GM18520 (cell line): ENCODE measurements around the gene DDX39A.
"Not testable (repeated sequence)": the region's sequence is repeated elsewhere in the genome, so short reads cannot be mapped to it uniquely, and the experiment has no call there.

Source experiments
- ATAC-seq: cut with Tn5 transposase; IDR thresholded peaks from one replicate; pipeline ENCODE4 v1.9.1; 2021; ENCODE audit not compliant: unreplicated experiment

DDX39A gene

DNA sequence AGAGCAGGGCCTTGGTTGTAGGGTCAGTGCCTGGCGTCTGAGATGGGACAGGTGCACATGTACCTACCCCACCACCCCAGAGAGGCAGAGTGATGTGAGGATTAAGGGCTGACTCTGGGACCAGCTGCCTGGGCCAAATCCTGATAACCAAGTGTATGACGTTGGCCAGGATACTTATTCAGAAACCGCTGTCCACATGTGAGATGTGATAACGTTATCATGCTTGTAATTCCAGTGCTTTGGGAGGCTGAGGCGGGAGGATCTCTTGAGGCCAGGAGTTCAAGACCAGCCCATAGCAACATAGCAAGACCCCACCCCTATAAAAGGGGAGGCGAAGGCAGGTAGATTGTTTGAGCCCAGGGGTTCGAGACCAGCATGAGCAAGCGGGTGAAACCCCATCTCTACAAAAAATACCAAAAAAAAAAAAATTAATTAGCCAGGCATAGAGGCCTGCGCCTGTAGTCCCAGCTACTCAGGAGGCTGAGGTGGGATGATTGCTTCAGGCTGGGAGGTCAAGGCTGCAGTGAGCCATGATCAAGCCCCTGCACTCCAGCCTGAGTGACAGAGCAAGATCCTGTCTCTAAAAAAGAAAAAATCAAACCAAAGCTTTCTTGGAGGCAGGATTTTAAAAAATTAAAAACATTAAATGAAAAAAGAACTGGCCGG lies 27.9 kb downstream of the DDX39A start:
- ATAC-seq: no peak

DNA sequence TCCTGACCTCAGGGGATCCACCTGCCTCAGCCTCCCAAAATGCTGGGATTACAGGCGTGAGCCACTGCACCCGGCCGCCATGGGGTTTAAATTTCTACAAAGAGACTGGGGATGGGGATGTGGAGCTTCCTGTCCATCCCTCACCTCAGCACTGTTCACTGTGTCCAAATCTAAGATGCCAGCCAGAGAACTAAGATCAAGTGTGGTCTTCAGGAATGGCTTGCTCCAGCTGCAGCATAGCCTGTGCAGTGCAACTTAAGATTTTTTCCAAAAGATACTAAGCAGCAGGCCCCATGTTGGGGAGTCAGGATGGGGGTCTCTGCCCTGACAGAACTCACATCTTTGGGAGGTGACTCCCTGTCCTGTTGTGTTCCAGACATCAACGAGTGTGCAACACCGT lies 28.6 kb downstream of the DDX39A start:
- ATAC-seq: no peak

DNA sequence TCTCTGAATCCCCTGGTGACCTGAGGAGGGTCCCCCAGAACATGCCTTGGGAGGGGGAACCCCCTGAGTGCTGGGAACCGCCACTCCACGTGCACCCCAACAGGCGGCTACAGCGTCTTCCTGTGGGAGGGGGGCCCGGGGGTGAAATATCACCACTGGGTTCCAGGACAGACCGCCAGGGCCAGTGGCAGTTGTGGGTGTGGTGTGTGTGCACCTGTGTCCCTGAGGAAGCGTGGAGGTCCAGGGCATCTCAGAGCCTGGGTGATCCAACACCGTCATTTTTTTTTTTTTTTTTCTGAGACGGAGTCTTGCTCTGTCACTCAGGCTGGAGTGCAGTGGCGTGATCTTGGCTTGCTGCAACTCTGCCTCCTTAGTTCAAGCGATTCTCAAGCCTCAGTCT lies 33.6 kb downstream of the DDX39A start:
- no peak for ATAC-seq

DNA sequence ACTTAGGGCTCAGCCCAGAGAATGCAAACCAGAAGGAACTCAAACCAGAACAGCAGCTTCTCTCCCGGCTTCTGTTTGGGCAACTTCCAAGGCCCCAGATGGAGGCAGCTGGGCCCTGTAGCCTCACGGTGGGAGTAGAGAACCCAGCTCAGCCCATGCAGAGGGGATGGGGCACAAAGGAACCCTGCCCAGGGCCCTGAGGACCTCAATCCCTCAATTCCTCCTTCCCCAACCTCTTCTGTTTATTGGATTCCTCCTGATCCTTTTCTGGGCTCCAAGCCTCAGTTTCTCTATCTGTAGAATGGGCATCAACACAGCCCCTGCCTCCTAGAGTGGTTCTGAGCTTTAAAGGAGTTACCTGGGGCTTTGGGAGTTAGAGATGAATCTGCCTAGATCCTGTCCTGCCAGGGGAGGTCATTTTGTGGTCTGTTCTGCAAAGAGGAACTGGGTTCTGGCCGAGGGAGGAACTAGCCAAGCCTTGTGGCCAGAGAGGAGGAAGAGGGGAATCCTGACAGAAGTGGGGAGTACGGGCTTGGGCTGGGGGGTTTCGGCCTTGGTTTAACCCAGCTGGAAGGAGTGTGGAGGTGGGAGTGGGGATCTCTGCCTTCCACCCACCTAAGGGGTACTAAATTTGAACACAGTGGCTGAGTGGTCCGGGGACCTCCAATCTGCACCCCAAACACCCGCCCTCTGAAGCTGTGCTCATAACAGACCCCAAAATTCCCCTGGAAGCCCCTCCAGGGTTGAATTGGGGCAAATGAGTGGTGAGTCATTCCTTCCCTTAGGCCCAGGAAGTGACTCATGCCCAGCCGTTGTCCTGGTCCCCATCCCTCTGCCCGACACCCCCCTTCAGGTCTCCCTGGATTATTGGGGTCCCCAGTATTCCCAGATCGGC lies 35.2 kb downstream of the DDX39A start:
- ATAC-seq: no peak

DNA sequence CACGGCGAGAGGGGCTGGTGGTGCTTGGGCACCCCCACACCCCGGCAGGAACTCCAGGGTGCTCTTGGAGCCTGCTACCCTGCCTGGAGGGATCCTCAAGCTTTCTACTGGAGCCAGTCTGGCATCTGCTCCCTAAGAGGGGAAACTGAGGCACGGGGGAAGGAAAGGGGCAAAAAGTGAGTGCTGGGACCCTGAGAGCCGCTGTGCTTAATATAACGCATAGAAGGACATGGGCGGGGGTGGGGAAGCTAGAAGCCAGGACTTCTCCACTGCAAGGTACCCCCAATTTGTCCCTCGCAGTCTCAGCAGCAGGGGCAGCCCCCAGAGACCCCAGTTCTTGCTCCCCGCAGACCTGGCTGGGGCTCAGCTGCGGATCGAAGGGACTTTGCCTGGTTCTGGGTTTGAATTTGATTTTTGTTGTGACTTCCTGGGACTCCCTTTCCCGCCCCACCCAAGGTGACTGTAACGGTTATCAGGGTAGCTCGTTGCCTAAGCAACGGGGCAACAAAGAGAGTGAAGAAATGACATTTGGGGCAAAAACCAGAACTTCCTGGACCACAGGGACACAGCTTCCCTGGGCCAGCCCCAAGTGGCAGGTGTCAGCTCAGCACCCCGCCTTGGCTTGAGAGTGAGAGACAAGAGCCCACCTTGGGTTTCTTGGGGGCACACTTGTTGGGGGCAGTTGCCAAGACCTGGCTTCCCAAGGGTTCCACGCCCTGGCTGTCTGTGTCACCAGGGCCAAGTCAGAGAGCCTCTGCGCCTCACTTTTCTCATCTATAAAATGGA lies 37.3 kb downstream of the DDX39A start:
- ATAC-seq: no peak

DNA sequence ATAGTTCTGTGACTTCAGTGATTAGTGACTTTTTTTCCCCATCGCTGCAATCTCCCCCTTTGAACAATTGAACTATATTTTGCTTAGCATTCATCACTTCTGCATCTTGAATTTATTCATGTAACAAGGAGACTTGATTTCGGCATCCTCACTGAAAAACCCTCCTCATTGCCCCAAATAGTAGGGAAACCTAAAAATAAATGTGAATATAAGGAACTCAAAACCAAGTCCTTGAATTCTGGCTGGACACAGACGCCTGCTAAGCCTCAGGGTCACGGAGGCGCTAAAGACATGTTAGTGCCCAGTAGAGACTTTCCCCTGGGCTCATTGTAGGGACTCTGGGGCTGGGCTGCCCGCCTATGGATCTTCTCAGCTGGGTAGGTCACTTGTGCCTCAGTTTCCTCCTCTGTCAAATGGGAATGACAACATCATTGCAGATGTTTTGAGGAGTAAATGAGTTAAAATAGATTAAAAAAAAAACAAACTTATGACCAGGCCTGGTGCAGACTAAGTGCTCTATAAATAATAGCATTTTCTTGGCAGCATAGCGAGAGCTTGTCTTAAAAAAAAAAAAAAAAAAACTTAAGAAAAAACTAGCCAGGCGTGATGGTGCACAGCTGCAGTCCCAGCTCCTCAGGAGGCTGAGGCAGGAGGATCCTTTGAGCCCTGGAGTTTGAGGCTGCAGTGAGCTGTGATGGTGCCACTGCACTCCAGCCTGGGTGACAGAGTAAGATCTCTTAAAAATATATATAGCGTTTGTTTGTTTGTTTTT lies 39.7 kb downstream of the DDX39A start:
- ATAC-seq: no peak

DNA sequence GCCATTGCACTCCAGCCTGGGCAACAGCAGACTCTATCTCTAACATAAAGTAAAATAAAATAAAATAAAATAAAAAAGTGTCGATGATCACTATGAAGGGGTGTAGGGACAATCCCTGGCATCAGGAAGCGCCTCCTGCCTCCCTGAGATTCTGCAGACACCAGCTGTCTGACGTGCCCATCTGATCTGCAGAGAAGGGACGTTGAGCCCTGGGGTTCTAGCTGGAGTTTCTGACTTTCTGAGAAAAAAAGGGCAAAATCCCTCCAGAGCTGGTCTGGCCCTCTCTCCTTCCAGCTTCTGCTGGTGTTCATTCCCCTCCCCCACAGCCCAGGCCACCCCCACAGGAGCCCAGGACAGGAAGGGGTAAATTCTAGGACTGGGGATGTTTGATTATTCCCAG lies 40.3 kb downstream of the DDX39A start:
- no peak for ATAC-seq

DNA sequence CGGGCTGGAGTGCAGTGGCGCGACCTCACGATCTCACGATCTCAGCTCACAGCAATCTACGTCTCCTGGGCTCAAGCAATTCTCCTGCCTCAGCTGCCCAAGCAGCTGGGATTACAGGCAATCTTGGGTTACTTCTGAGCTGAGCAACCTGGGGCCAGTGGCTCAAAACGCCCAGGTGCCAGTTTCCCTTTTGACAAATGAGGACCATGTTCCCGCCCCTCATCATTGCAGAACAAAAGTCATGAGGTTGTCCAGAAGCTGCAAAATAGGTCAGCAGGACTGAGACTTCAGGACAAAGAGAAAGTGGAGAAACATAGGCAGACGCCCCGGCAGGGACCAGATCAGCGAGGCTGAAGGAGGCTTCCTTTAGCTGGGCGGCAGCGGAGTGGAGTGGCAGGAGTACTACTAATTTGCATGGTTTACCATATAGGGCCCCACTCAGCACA lies 41.2 kb downstream of the DDX39A start:
- ATAC-seq: no peak

DNA sequence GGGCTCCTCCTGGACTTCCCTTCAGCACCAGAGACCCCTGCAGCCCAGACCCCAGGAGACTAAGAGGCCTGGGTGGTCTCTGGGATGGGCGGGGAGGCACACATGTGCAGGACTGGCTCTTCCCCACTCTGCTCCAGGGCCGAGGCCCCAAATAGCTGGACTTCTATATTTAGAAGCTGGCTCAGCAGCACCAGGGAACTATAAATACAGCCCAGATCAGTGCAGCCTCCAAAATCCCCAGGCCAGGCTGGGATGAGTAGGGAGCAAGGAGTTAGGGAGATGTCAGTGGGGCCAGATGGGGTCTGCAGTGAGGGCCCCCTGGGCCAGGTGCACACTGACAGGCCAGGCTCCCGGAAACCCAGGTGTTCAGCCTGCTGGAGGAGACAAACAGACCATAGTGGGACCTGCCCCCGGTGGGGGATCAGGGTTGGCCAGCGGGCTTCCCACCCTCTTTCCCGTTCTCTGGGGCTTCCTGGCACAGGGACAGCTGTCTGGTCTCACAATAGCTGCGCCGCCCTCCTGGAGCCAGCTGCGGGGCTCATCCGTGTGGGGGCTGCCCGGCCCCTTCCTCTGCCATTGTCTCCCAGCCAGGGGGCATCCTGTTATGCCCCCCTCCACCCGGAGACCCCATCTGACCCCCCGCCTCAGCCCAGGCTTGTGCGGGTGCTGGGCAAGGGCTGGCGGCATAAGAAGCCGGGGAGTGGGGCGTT lies 43.4 kb downstream of the DDX39A start:
- no peak for ATAC-seq

DNA sequence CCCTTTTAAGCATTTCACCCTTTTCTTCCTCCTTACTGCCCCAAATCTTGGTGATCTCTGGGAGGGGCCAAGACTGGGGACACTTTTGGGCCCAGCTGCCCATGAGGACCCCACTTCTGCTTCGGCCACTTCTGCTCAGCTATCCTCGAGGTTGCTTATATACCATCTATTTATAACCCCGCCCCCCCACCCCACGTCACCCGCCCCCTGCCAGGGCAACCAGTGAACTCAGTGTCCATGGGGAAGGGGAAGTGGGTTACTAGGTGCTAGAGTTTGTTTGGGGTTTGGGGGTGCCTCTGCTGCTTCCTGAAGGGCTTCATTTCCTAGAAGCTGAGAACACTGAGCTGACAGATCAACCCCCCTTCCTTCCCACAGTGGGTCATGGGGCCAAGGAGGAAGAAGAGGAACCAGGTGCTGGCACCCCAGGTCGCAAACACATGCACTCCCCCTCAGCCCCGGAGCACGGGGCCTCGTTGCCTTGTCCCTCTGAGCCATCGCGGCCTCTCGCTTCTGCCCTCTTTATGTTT lies 44.0 kb downstream of the DDX39A start:
- ATAC-seq: no peak

DNA sequence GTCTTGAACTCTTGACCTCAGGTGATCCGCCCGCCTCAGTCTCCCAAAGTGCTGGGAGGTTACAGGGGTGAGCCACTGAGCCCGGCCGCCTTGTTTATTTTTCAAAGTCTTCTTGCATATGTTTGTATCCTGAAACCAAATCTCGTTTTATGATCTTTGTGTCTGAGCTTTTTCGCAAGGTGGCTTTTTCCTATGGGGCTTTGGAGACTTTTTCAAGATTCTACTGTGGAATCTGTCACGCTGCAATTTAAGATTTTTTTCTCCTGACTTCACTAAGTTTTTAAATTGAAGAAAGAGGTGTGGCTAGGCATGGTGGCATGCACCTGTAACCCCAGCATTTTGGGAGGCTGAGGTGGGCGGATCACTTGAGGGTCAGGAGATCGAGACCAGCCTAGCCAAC lies 44.8 kb downstream of the DDX39A start:
- ATAC-seq: not testable (repeated sequence)

DNA sequence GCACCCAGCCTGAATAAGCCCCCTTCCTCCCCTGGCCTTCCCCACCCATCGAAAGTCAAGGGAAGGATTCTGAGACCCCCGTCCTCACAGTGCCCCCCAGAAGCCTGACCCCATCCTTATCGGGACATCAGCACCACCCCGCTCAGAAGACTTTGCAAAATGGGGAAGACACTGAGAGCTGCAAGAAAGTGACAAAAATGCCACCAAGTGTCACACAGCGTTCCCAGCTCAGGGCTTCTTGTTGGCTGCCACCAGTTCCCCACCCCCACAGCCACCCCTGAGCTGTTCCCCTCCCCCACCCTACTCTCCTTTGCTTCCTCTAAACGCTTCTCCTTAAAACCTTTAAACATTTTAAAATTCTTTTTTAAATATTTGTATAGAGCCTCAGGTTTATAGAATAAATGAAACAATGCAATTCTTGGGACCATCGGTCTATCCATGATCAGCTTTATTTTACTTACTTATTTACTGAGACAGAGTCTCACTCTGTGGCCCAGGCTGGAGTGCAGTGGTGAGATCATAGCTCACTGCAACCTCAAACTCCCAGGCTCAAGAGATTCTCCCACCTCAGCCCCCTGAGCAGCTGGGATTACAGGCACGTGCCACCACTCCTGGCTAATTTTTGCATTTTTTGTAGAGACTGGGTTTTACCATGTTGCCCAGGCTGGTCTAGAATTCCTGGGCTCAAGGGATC lies 46.6 kb downstream of the DDX39A start:
- ATAC-seq: not testable (repeated sequence)

DNA sequence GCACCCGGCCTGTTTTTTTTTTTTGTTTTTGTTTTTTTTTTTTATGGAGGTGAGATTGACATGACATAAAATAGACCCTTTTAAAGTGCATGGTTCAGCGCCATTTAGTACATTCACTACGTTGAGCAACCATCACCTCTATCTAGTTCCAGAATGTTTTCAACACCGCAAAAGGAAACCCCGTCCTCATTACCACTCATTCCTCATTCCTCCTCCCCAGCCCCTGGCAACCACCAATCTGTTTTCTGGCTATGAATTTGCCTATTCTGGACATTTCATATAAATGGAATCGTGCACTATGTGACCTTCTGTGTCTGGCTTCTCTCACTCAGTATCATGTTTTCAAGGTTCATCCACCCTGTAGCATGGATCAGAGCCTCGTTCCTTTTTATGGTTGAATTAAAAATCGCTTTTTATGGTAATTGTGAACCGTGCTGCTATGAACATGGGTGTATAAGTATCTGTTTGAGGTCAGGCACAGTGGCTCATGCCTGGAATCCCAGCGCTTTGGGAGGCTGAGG lies 47.8 kb downstream of the DDX39A start:
- no peak for ATAC-seq

DNA sequence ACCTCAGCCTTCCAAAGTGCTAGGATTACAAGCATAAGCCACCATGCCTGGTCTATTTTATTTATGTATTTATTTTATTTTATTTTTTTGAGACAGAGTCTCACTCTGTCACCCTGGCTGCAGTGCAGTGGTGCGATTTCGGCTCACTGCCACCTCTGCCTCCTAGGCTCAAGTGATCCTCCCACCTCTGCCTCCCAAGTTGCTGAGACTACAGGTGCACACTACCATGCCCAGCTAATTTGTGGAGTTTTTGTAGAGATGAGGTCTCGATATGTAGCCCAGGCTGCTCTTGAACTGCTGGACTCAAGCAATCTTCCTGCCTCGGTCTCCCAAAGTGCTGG lies 48.2 kb downstream of the DDX39A start:
- no peak for ATAC-seq

DNA sequence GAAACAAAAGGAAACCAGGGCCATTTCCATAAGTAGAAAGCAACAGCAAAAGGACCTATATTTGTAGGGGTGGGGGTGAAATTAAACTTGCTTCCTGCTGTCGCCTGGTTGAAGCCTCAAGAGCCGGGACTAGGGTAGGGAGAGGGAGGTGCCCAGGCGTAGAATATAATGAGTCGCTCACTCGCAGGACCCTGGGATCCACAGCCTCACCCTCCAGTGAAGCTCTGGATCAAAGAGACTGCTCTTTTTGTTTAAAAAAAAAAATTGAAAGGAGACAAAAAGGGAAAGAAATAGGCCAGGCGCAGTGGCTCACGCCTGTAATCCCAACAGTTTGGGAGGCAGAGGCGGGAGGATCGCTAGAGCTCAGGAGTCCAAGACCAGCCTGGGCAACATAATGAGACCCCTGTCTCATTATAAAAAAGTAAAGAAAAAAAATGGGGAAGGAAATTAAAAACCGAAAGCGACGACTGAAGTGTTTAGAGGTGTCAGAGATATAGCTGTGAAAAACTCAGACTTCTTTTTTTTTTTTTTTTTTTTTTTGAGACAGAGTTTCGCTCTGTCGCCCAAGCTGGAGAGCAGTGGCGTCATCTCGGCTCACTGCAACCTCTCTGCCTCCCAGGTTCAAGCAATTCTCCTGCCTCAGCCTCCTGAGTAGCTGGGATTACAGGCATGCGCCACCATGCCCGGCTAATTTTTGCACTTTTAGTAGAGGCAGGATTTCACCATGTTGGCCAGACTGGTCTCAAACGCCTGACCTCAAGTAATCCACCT lies 48.8 kb downstream of the DDX39A start:
- ATAC-seq: no peak

DNA sequence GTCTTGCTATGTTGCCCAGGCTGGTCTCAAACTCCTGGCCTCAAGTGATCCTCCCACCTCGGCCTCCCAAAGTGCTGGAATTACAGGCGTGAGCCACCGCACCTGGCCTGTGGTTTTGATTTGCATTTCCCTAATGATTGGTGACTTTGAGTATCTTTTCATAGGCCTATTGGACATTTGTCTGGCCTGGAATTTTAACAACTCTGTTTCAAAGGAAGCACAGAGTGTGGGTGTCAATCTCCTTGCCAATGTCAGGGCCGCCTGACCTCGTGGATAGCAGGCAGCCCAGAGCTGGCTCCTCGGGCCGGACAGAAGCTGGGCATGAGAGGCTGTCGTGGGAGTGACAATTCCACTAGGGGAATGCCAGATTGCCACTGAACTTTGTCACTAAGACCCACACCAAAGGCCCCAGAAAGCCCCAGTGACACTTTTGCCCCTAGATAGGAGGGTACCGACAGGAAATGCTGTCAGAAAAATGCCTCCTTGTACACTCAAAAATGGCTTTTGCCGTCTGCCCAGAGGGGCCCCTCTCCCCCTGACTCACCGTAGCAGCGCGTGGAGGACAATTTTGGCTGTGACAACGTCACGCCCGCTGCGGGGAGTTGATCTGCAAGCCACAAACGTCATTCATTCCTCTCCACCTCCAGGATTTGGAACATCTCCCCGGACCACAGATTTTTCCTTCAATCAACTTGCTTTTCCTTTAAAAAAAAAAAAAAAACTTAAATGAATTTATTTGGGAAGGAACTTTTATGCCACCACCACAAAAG lies 49.6 kb downstream of the DDX39A start:
- ATAC-seq: no peak

DNA sequence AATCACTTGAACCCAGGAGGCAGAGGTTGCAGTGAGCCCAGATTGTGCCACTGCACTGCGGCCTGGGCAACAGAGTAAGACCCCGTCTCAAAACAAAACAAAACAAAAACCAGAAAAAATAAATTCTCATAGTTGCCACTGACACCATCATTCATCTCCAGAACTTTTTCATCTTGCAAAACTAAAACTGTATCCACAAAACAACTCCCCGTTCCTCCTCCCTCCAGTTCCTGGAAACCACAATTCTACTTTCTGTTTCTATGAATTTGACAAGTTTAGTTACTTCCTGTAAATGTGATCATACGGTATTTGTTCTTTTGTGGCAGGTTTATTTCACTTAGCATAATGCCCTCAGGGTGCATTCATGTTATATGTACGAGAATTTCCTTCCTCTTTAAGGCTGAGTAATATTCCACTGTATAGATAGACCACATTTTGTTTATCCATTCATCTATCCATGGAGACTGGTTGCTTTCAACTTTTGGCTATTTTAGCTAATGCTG lies 51.1 kb downstream of the DDX39A start:
- no peak for ATAC-seq

DNA sequence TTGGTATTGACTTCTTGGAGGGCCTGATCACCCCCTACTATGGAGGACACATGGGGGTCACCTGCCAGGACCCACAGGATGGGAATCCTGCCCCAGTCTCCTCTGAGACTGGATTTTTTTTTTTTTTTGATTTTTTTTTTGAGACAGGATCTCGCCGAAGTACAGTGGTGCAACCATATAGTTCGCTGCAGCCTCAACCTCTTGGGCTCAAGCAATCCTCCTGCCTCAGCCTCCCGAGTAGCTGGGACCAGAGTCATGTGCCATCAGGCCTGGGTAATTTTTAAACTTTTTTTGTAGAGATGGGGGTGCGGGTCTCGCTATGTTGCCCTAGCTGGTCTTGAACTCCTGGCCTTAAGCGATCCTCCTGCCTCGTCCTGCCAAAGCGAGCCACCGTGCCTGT lies 52.1 kb downstream of the DDX39A start:
- ATAC-seq: no peak
